Activated naive CD8-positive, alpha-beta T cell (primary cell): ENCODE data around the gene CENPW.

Experiments used
- H3K27ac Mint-ChIP-seq: one replicate; pipeline ENCODE4 v1.8.0; 2021; ENCODE audit warnings: mixed read lengths
- H3K27me3 Mint-ChIP-seq: one replicate; pipeline ENCODE4 v1.8.0; 2021; ENCODE audit warnings: mixed read lengths
- H3K36me3 Mint-ChIP-seq: one replicate; pipeline ENCODE4 v1.8.0; 2021; ENCODE audit warnings: mixed read lengths
- H3K4me1 Mint-ChIP-seq: one replicate; pipeline ENCODE4 v1.8.0; 2021; ENCODE audit warnings: low read depth, mixed read lengths
- H3K4me3 Mint-ChIP-seq: one replicate; pipeline ENCODE4 v1.8.0; 2021; ENCODE audit warnings: mild to moderate bottlenecking, mixed read lengths
- H3K9me3 Mint-ChIP-seq: one replicate; pipeline ENCODE4 v1.8.0; 2021; ENCODE audit warnings: low read depth, mixed read lengths

CENPW gene

GRCh38 chr6:126339796-126340609 lies at the start of gene CENPW:
Gene CENPW, plus strand, starts transcription at chr6:126340115. Its CDS starts 159 bp downstream, at chr6:126340274.
- no peaks in the 10 kb centered on the region for H3K9me3 Mint-ChIP-seq
- H3K27ac Mint-ChIP-seq = no peak within 1 kb of the TSS
- no peak within 1 kb of the TSS for H3K4me3 Mint-ChIP-seq
- H3K4me1 Mint-ChIP-seq = peaks cover 8% of the 10 kb centered on the region
- H3K36me3 Mint-ChIP-seq = no peaks in the 10 kb centered on the region
- no peaks in the 10 kb centered on the region for H3K27me3 Mint-ChIP-seq

- Mint-ChIP-seq H3K4me1 (no peaks in the 10 kb centered on the region), H3K4me3 (no peak overlapping the region), H3K36me3 (no peaks in the 10 kb centered on the region)
These were observed 45.9 kb upstream of the CENPW start for GRCh38 chr6:126293891-126294524.

GRCh38 chr6:126300126-126300525 lies 39.8 kb upstream of the CENPW start:
- H3K4me1 Mint-ChIP-seq = peaks cover 9% of the 10 kb centered on the region
- no peaks in the 10 kb centered on the region for H3K9me3 Mint-ChIP-seq
- H3K4me3 Mint-ChIP-seq = no peak overlapping the region
- H3K27ac Mint-ChIP-seq = peak overlapping the region; percentile 3
- H3K36me3 Mint-ChIP-seq = no peaks in the 10 kb centered on the region
- H3K27me3 Mint-ChIP-seq = no peaks in the 10 kb centered on the region

More at GRCh38 chr6:126293891-126294524, 45.9 kb upstream of the CENPW start:
- no peaks in the 10 kb centered on the region for H3K27me3 Mint-ChIP-seq
- H3K9me3 Mint-ChIP-seq = no peaks in the 10 kb centered on the region
- no peak overlapping the region for H3K27ac Mint-ChIP-seq

GRCh38 chr6:126300735-126301134 lies 39.2 kb upstream of the CENPW start:
- no peak overlapping the region for H3K4me3 Mint-ChIP-seq
- no peak overlapping the region for H3K27ac Mint-ChIP-seq
- peaks cover 9% of the 10 kb centered on the region for H3K4me1 Mint-ChIP-seq
- H3K27me3 Mint-ChIP-seq = no peaks in the 10 kb centered on the region
- no peaks in the 10 kb centered on the region for H3K9me3 Mint-ChIP-seq
- H3K36me3 Mint-ChIP-seq = no peaks in the 10 kb centered on the region

- Mint-ChIP-seq H3K4me3 (no peak overlapping the region), H3K4me1 (peaks cover 9% of the 10 kb centered on the region), H3K36me3 (no peaks in the 10 kb centered on the region), H3K9me3 (no peaks in the 10 kb centered on the region), H3K27ac (no peak overlapping the region), H3K27me3 (no peaks in the 10 kb centered on the region)
These were observed 37.7 kb upstream of the CENPW start for GRCh38 chr6:126302191-126302590.

GRCh38 chr6:126307849-126308248 lies 32.1 kb upstream of the CENPW start:
- Mint-ChIP-seq H3K27ac (no peak overlapping the region), H3K9me3 (no peaks in the 10 kb centered on the region), H3K27me3 (no peaks in the 10 kb centered on the region), H3K36me3 (no peaks in the 10 kb centered on the region), H3K4me1 (no peaks in the 10 kb centered on the region), H3K4me3 (no peak overlapping the region)

- Mint-ChIP-seq H3K4me1 (no peaks in the 10 kb centered on the region), H3K27ac (no peak overlapping the region), H3K36me3 (no peaks in the 10 kb centered on the region), H3K27me3 (no peaks in the 10 kb centered on the region), H3K4me3 (no peak overlapping the region), H3K9me3 (no peaks in the 10 kb centered on the region)
These were observed 31.6 kb upstream of the CENPW start for GRCh38 chr6:126308362-126308761.

GRCh38 chr6:126312013-126312665 lies 27.8 kb upstream of the CENPW start:
- peaks cover 2% of the 10 kb centered on the region for H3K27me3 Mint-ChIP-seq
- no peaks in the 10 kb centered on the region for H3K9me3 Mint-ChIP-seq
- H3K4me3 Mint-ChIP-seq = no peak overlapping the region
- no peak overlapping the region for H3K27ac Mint-ChIP-seq
- H3K4me1 Mint-ChIP-seq = no peaks in the 10 kb centered on the region
- H3K36me3 Mint-ChIP-seq = no peaks in the 10 kb centered on the region

- H3K9me3 Mint-ChIP-seq = no peaks in the 10 kb centered on the region
- H3K36me3 Mint-ChIP-seq = no peaks in the 10 kb centered on the region
- peaks cover 2% of the 10 kb centered on the region for H3K27me3 Mint-ChIP-seq
- no peak overlapping the region for H3K27ac Mint-ChIP-seq
- no peak overlapping the region for H3K4me3 Mint-ChIP-seq
- no peaks in the 10 kb centered on the region for H3K4me1 Mint-ChIP-seq
These were observed 26.0 kb upstream of the CENPW start for GRCh38 chr6:126313941-126314340.

GRCh38 chr6:126318797-126319196 lies 21.1 kb upstream of the CENPW start:
- no peaks in the 10 kb centered on the region for H3K9me3 Mint-ChIP-seq
- H3K4me1 Mint-ChIP-seq = no peaks in the 10 kb centered on the region
- no peak overlapping the region for H3K27ac Mint-ChIP-seq
- H3K27me3 Mint-ChIP-seq = peaks cover 7% of the 10 kb centered on the region
- H3K36me3 Mint-ChIP-seq = peaks cover 2% of the 10 kb centered on the region
- no peak overlapping the region for H3K4me3 Mint-ChIP-seq

- Mint-ChIP-seq H3K27ac (no peak overlapping the region), H3K4me3 (no peak overlapping the region), H3K27me3 (no peaks in the 10 kb centered on the region), H3K4me1 (no peaks in the 10 kb centered on the region), H3K36me3 (no peaks in the 10 kb centered on the region), H3K9me3 (no peaks in the 10 kb centered on the region)
These were observed 6.2 kb upstream of the CENPW start for GRCh38 chr6:126333729-126334128.

GRCh38 chr6:126335210-126335609 lies 4.7 kb upstream of the CENPW start:
- Mint-ChIP-seq H3K36me3 (no peaks in the 10 kb centered on the region), H3K27ac (no peak overlapping the region), H3K9me3 (no peaks in the 10 kb centered on the region), H3K27me3 (no peaks in the 10 kb centered on the region), H3K4me3 (no peak overlapping the region), H3K4me1 (no peaks in the 10 kb centered on the region)

GRCh38 chr6:126337323-126337722 lies 2.6 kb upstream of the CENPW start:
- Mint-ChIP-seq H3K9me3 (no peaks in the 10 kb centered on the region), H3K4me3 (no peak overlapping the region), H3K27ac (no peak overlapping the region), H3K4me1 (peaks cover 8% of the 10 kb centered on the region), H3K36me3 (no peaks in the 10 kb centered on the region), H3K27me3 (no peaks in the 10 kb centered on the region)

- Mint-ChIP-seq H3K4me1 (peaks cover 8% of the 10 kb centered on the region), H3K27ac (no peak overlapping the region), H3K36me3 (no peaks in the 10 kb centered on the region), H3K27me3 (no peaks in the 10 kb centered on the region), H3K9me3 (no peaks in the 10 kb centered on the region), H3K4me3 (no peak overlapping the region)
These were observed 1.2 kb downstream of the CENPW start for GRCh38 chr6:126341126-126341525.

GRCh38 chr6:126344181-126344580 lies 4.3 kb downstream of the CENPW start:
- Mint-ChIP-seq H3K4me3 (no peak overlapping the region), H3K27ac (no peak overlapping the region), H3K9me3 (no peaks in the 10 kb centered on the region), H3K27me3 (no peaks in the 10 kb centered on the region), H3K4me1 (peaks cover 8% of the 10 kb centered on the region), H3K36me3 (no peaks in the 10 kb centered on the region)
